K562 (cell line): ENCODE measurements around the gene RHOT1. TPM values are rescaled to one million over a fixed set of nuclear protein-coding genes. Genes with fewer than 3 reads are reported as not detected.

Experiments
- HNRNPUL1 ChIP-seq: fragments of 200-400 bp; formaldehyde crosslinking; IDR thresholded peaks from 2 replicates; pipeline ENCODE4 v1.6.1; 2017; ENCODE audit warnings: low read length
- JUNB ChIP-seq: fragments of 450-650 bp; formaldehyde crosslinking; conservative IDR thresholded peaks from 2 replicates; pipeline ENCODE4 v1.4.0; 2020; ENCODE audit warnings: mild to moderate bottlenecking
- MAFF ChIP-seq: IDR thresholded peaks from 2 replicates; pipeline ENCODE4 v1.6.1; 2012; ENCODE audit warnings: low read length, improper control_type of control experiment
- MTA3 ChIP-seq: fragments of 450-650 bp; formaldehyde crosslinking; IDR thresholded peaks from 2 replicates; pipeline ENCODE4 v1.6.1; 2017; ENCODE audit warnings: mild to moderate bottlenecking, borderline replicate concordance
- NR0B1 ChIP-seq: fragments of 450-650 bp; IDR thresholded peaks from one replicate; pipeline ENCODE4 v1.6.1; 2018; ENCODE audit warnings: mild to moderate bottlenecking, moderate library complexity; ENCODE audit not compliant: partially characterized antibody
- PRPF4 ChIP-seq: fragments of 200-400 bp; formaldehyde crosslinking; IDR thresholded peaks from one replicate; pipeline ENCODE4 v1.6.1; 2017; ENCODE audit warnings: low read length, low read depth, mild to moderate bottlenecking; ENCODE audit not compliant: insufficient read depth, poor library complexity, severe bottlenecking
- PTRF ChIP-seq: fragments of 450-650 bp; IDR thresholded peaks from 2 replicates; pipeline ENCODE4 v1.6.1; 2016; ENCODE audit warnings: mild to moderate bottlenecking, missing genetic modification characterization, missing compliant biosample characterization
- SETDB1 ChIP-seq: IDR thresholded peaks from one replicate; pipeline ENCODE4 v1.6.1; 2012; ENCODE audit warnings: low read length, control low read depth, inconsistent platforms
- TBL1XR1 ChIP-seq, 2 experiments: IDR thresholded peaks; 2 replicates each; pipeline ENCODE4 v1.6.1; 2012; ENCODE audit warnings: improper control_type of control experiment in 2 of 2, low read length in 2 of 2, mild to moderate bottlenecking in 1 of 2
- TCFL5 ChIP-seq: fragments of 250-450 bp; sonication (Bioruptor Pico); conservative IDR thresholded peaks from 2 replicates; pipeline ENCODE4 v1.6.1; 2021; ENCODE audit warnings: mild to moderate bottlenecking, moderate library complexity, matching md5 sums
- TFAP4 ChIP-seq: sonication (generic); formaldehyde crosslinking; IDR thresholded peaks from 2 replicates; pipeline ENCODE4 v1.8.0; 2022; ENCODE audit warnings: missing genetic modification reagents, mild to moderate bottlenecking, moderate library complexity, borderline replicate concordance
- ZNF398 ChIP-seq: fragments of 250-450 bp; sonication (Bioruptor Pico); IDR thresholded peaks from 2 replicates; pipeline ENCODE4 v1.8.0; 2021; ENCODE audit warnings: moderate library complexity, mild to moderate bottlenecking, inconsistent platforms
- ZNF584 ChIP-seq: fragments of 200-800 bp; sonication (Bioruptor generic); IDR thresholded peaks from 2 replicates; pipeline ENCODE4 v1.6.1; 2016; ENCODE audit warnings: low read depth, mild to moderate bottlenecking, missing genetic modification characterization, missing compliant biosample characterization
- polyA plus RNA-seq, 8 experiments: library from polyadenylated mRNA; depleted of rRNA in 4 of 8; stranded (reverse) in 5 of 8; unstranded in 3 of 8; fragments of >200 nt; fragmentation: Nextera tagmentation in 2 of 8; fragmentation: Illumina TruSeq in 1 of 8; extraction: Ambion mirVana in 2 of 8; extraction: Trizol in 1 of 8; gene quantifications; 2 replicates each; pipeline versions ENCODE4 v1.2.1 to v1.2.3, GENCODE V29; 2011 to 2014; ENCODE audit warnings: inconsistent platforms in 1 of 8, missing spikeins in 1 of 8
- total RNA-seq, 7 experiments: library from RNA; depleted of rRNA in 6 of 7; stranded (reverse); fragments of >200 nt in 6 of 7; fragmentation: Illumina TruSeq in 2 of 7; extraction: Trizol in 2 of 7; gene quantifications; 2 replicates each; pipeline versions ENCODE4 v1.2.1 to v1.2.3, GENCODE V29; 2011 to 2021; ENCODE audit warnings: low replicate concordance in 1 of 7

Gene RHOT1
- total and polyA plus RNA-seq, 9 of the 15 experiments (the other 6 are each of a cell fraction or from before 2014, with no cell fraction given), result 23.0 to 101 (median 32.2) TPM

- TF ChIP-seq TFAP4 (CRISPR knock-in tag), result peak; percentile 59; the same call in 1 of the 2 replicates
- no peak for TF ChIP-seq JUNB (CRISPR knock-in tag)
- no peak for TF ChIP-seq MAFF
- peak; percentile 98 for TF ChIP-seq MTA3
- TF ChIP-seq TCFL5, result no peak
- TF ChIP-seq TBL1XR1 (IDR thresholded peaks at IDR 0.05; ENCODE audit: low read length in 2 of 2), result 0 out of 4 replicates have a peak, but pooled peaks of 1 of the 2 experiments have one; percentile 23
- no peak for TF ChIP-seq NR0B1
- TF ChIP-seq PTRF, result no peak
- TF ChIP-seq ZNF398 (CRISPR knock-in tag), result no peak
- TF ChIP-seq SETDB1, result no peak
- no peak for TF ChIP-seq ZNF584 (CRISPR knock-in tag)
- TF ChIP-seq HNRNPUL1, result no peak
- no peak for TF ChIP-seq PRPF4
Measured at GRCh38 chr17:32142038-32142856, at the start of gene RHOT1 (continued).
